Spleen (tissue), 11 donors: Measurements from ENCODE around the gene LSS. TPM values are rescaled to one million over a fixed set of nuclear protein-coding genes. Genes with fewer than 3 reads are reported as not detected.
"Not testable (repeated sequence)": the region's sequence is repeated elsewhere in the genome, so short reads cannot be mapped to it uniquely, and the experiment has no call there.

ENCODE experiments used
- DNase-seq: peaks from one replicate; pipeline ENCODE4 v3.0.0-alpha.2; 2020
- H3K27ac ChIP-seq, 8 donors: fragments of 200-600 bp; sonication (generic) in 7 of 8; 1 replicate in 4 of 8; 2 replicates in 4 of 8; pipeline versions ENCODE4 v1.5.0 to v1.8.0; 2016 to 2021; ENCODE audit warnings: inconsistent platforms in 4 of 8, mild to moderate bottlenecking in 4 of 8, moderate library complexity in 1 of 8
- H3K27me3 ChIP-seq, 7 donors: fragments of 200-600 bp; sonication (generic) in 6 of 7; replicated peaks in 1 of 7; 1 replicate in 4 of 7; 2 replicates in 3 of 7; pipeline versions ENCODE4 v1.5.0 to v1.8.0; 2016 to 2021; ENCODE audit warnings: inconsistent platforms in 3 of 7, mild to moderate bottlenecking in 1 of 7
- H3K36me3 ChIP-seq, 6 donors: fragments of 200-600 bp; sonication (generic) in 5 of 6; 1 replicate in 4 of 6; 2 replicates in 2 of 6; pipeline versions ENCODE4 v1.5.0 to v1.8.0; 2016 to 2021; ENCODE audit warnings: inconsistent platforms in 2 of 6
- H3K4me1 ChIP-seq, 6 donors: fragments of 200-600 bp; sonication (generic) in 5 of 6; 1 replicate in 3 of 6; 2 replicates in 3 of 6; pipeline versions ENCODE4 v1.5.0 to v1.8.0; 2016 to 2021; ENCODE audit warnings: inconsistent platforms in 3 of 6
- H3K4me3 ChIP-seq, 8 donors: fragments of 200-600 bp; sonication (generic) in 7 of 8; 1 replicate in 4 of 8; 2 replicates in 4 of 8; pipeline versions ENCODE4 v1.5.0 to v1.8.0; 2016 to 2021; ENCODE audit warnings: inconsistent platforms in 4 of 8, mild to moderate bottlenecking in 4 of 8, moderate library complexity in 2 of 8
- H3K9me3 ChIP-seq, 8 donors: fragments of 200-600 bp; sonication (generic) in 7 of 8; 1 replicate in 4 of 8; 2 replicates in 4 of 8; pipeline versions ENCODE4 v1.5.0 to v1.8.0; 2016 to 2021; ENCODE audit warnings: inconsistent platforms in 4 of 8
- CTCF ChIP-seq, 11 experiments: fragments of 200-600 bp in 7 of 11; fragments of 450-650 bp in 4 of 11; sonication (generic) in 4 of 11; IDR thresholded peaks in 8 of 11; conservative IDR thresholded peaks in 3 of 11; 1 replicate in 7 of 11; 2 replicates in 4 of 11; pipeline versions ENCODE4 v1.4.0 to v1.8.0; 2016 to 2021; ENCODE audit warnings: antibody characterized with exemption in 11 of 11, inconsistent platforms in 4 of 11, mild to moderate bottlenecking in 1 of 11
- POLR2A ChIP-seq, 3 donors: fragments of 450-650 bp; IDR thresholded peaks; one replicate each; pipeline ENCODE4 v1.5.1; 2017; ENCODE audit warnings: antibody characterized with exemption in 3 of 3, mild to moderate bottlenecking in 1 of 3
- POLR2AphosphoS5 ChIP-seq, 3 donors: sonication (generic); formaldehyde crosslinking; IDR thresholded peaks; one replicate each; pipeline ENCODE4 v1.5.1; 2017; ENCODE audit warnings: antibody characterized with exemption in 3 of 3
- WGBS, 5 donors: extraction: QIAGEN DNeasy Blood & Tissue Kit in 3 of 5; methylation state at CpG; one replicate each; pipeline versions ENCODE4 v1.1.5 to v1.1.7; 2013 to 2018; 5-methylcytosine and 5-hydroxymethylcytosine counted together
- intact Hi-C: fragments of 100-400 bp; cut with DNase I; formaldehyde crosslinking; loops from one replicate; pipeline ENCODE4 v1.15.0; 2023; ENCODE audit warnings: low total_unique reads
- polyA plus RNA-seq, 3 donors: library from polyadenylated mRNA; stranded (reverse); fragments of 200-250 nt; gene quantifications; one replicate each; pipeline ENCODE4 v1.2.1, GENCODE V29; 2013
- total RNA-seq, 7 donors: library from RNA; depleted of rRNA in 3 of 7; stranded (reverse); fragments of >200 nt in 3 of 7; fragmentation: NEBNext Ultra II Directional in 4 of 7; extraction: Animal tissue kit (Norgen Biotek cat#: 25700) in 4 of 7; gene quantifications; one replicate each; pipeline versions ENCODE4 v1.1.0 to v1.2.1, GENCODE V29; 2016 to 2021
- donor health status: healthy with polysubstance abuse.
- donor health status: DM: no; HTN: no; CAD: no; lungs with moderate emphysema.
- donor health status: DM: no; HTN: no; CAD: no.
- donor health status: Bipolar disorder and iron deficiency.
- donor health status: healthy.
- donor health status: DM: no; HTN: no; CAD: no.
- donor health status: DM: yes; HTN: yes; CAD: no.

LSS gene
- total and polyA plus RNA-seq, 10 donors = 6.3 to 31.2 (median 24.5) TPM

GRCh38 chr21:46243960-46244361 lies 15.4 kb upstream of the LSS start:
- H3K27me3 ChIP-seq = no peaks in the 10 kb centered on the region
- WGBS, 5 donors = 86 to 100% (median 92%) methylated on average over 3 of the region's 3 CpGs
- DNase-seq = no peak
- H3K36me3 ChIP-seq = peaks cover 11 to 100% (median 94%) of the 10 kb centered on the region in 6 donors
- intact Hi-C loops = no loop called here
- no peak overlapping the region for H3K27ac ChIP-seq
- H3K9me3 ChIP-seq = no peaks in the 10 kb centered on the region
- TF ChIP-seq CTCF (IDR thresholded peaks at IDR 0.05 in 8 of 11, conservative IDR thresholded peaks at IDR 0.05 in 3 of 11) (no peak), POLR2AphosphoS5 (IDR thresholded peaks at IDR 0.05) (no peak), POLR2A (IDR thresholded peaks at IDR 0.05) (no peak)
- no peak overlapping the region for H3K4me3 ChIP-seq
- H3K4me1 ChIP-seq = no peaks in the 10 kb centered on the region

- intact Hi-C loops = no loop called here
- no peak overlapping the region for H3K4me3 ChIP-seq
- H3K9me3 ChIP-seq = no peaks in the 10 kb centered on the region
- H3K4me1 ChIP-seq = no peaks in the 10 kb centered on the region
- DNase-seq = no peak
- TF ChIP-seq CTCF (IDR thresholded peaks at IDR 0.05 in 8 of 11, conservative IDR thresholded peaks at IDR 0.05 in 3 of 11) (no peak), POLR2A (IDR thresholded peaks at IDR 0.05) (no peak), POLR2AphosphoS5 (IDR thresholded peaks at IDR 0.05) (no peak)
- H3K36me3 ChIP-seq = peaks cover 11 to 100% (median 91%) of the 10 kb centered on the region in 6 donors
- 79 to 90% (median 86%) methylated on average over 8 of the region's 8 CpGs for WGBS, 5 donors
- H3K27me3 ChIP-seq = no peaks in the 10 kb centered on the region
- H3K27ac ChIP-seq = no peak overlapping the region
Measured at GRCh38 chr21:46243325-46243724, 14.8 kb upstream of the LSS start.

- H3K9me3 ChIP-seq, H3K4me3 ChIP-seq, H3K27me3 ChIP-seq, H3K27ac ChIP-seq, intact Hi-C loops, H3K4me1 ChIP-seq, DNase-seq: not testable (repeated sequence)
- 79 to 96% (median 94%) methylated on average over 1 of the region's 1 CpG for WGBS, 5 donors
- peaks cover 13 to 100% (median 87%) of the 10 kb centered on the region in 6 donors for H3K36me3 ChIP-seq
Measured at GRCh38 chr21:46241577-46241976, 13.0 kb upstream of the LSS start.

GRCh38 chr21:46239817-46240325 lies 11.3 kb upstream of the LSS start:
- H3K36me3 ChIP-seq = peaks cover 11 to 100% (median 87%) of the 10 kb centered on the region in 6 donors
- intact Hi-C loops = no loop called here
- DNase-seq = no peak

More at GRCh38 chr21:46239817-46240325, 11.3 kb upstream of the LSS start:
- Histone ChIP-seq H3K27ac (no peak overlapping the region), H3K9me3 (no peaks in the 10 kb centered on the region), H3K4me3 (no peak overlapping the region), H3K27me3 (no peaks in the 10 kb centered on the region), H3K4me1 (no peaks in the 10 kb centered on the region)
- 84 to 90% (median 89%) methylated on average over 7 of the region's 7 CpGs for WGBS, 5 donors
- TF ChIP-seq CTCF (IDR thresholded peaks at IDR 0.05 in 8 of 11, conservative IDR thresholded peaks at IDR 0.05 in 3 of 11) = no peak
- TF ChIP-seq POLR2AphosphoS5 (IDR thresholded peaks at IDR 0.05) = no peak
- TF ChIP-seq POLR2A (IDR thresholded peaks at IDR 0.05) = no peak
